Osteoblast (primary cell): ENCODE data around the gene PTCD2. TPM values are rescaled to one million over a fixed set of nuclear protein-coding genes. Genes with fewer than 3 reads are reported as not detected.
A peak's percentile ranks its signal among the peaks of the same experiment; 100 is the strongest.

Experiments used
- DNase-seq: peaks from one replicate; pipeline ENCODE4 v3.0.0; 2011; ENCODE audit warnings: low spot score, mixed read lengths; ENCODE audit not compliant: insufficient read length; ENCODE audit errors: missing footprints
- H2AFZ ChIP-seq: 2 replicates; pipeline ENCODE4 v1.6.0; 2011; ENCODE audit warnings: mild to moderate bottlenecking, low read length
- H3K27ac ChIP-seq: 2 replicates; pipeline ENCODE4 v1.5.1; 2011; ENCODE audit warnings: mild to moderate bottlenecking, low read depth, low read length, moderate library complexity
- H3K27me3 ChIP-seq: 2 replicates; pipeline ENCODE4 v1.6.0; 2012; ENCODE audit warnings: mild to moderate bottlenecking, control low read depth, inconsistent platforms, low read length, moderate library complexity; ENCODE audit not compliant: insufficient read depth
- H3K36me3 ChIP-seq: 2 replicates; pipeline ENCODE4 v1.5.1; 2011; ENCODE audit warnings: mild to moderate bottlenecking, low read length, control low read depth, moderate library complexity; ENCODE audit not compliant: insufficient read depth
- H3K4me1 ChIP-seq: 2 replicates; pipeline ENCODE4 v1.5.1; 2011; ENCODE audit warnings: mild to moderate bottlenecking, low read length, control low read depth, moderate library complexity; ENCODE audit not compliant: insufficient read depth
- H3K4me2 ChIP-seq: 2 replicates; pipeline ENCODE4 v1.6.0; 2011; ENCODE audit warnings: mild to moderate bottlenecking, low read length; ENCODE audit not compliant: insufficient read depth
- H3K4me3 ChIP-seq: fragments of 200-600 bp; sonication (generic); 3 replicates; pipeline ENCODE4 v1.5.1; 2012; ENCODE audit warnings: mild to moderate bottlenecking, low read length, inconsistent platforms; ENCODE audit not compliant: insufficient read depth
- H3K79me2 ChIP-seq: 2 replicates; pipeline ENCODE4 v1.6.0; 2012; ENCODE audit warnings: mild to moderate bottlenecking, low read length, control low read depth, inconsistent platforms; ENCODE audit not compliant: insufficient read depth
- H3K9me3 ChIP-seq: 2 replicates; pipeline ENCODE4 v1.5.1; 2011; ENCODE audit warnings: low read depth, low read length, control low read depth
- H4K20me1 ChIP-seq: 2 replicates; pipeline ENCODE4 v1.6.0; 2012; ENCODE audit warnings: mild to moderate bottlenecking, low read length, control low read depth; ENCODE audit not compliant: insufficient read depth
- CTCF ChIP-seq: IDR thresholded peaks from 2 replicates; pipeline ENCODE4 v1.5.1; 2011; ENCODE audit warnings: mild to moderate bottlenecking, low read depth, low read length, moderate library complexity; ENCODE audit errors: extremely low read depth
- total RNA-seq: library from RNA; depleted of rRNA; stranded (reverse); fragments of >200 nt; gene quantifications from 2 replicates; pipeline ENCODE4 v1.2.3, GENCODE V29; 2012

Gene PTCD2
- total RNA-seq = 8.3 and 9.4 TPM in 2 replicates

DNA sequence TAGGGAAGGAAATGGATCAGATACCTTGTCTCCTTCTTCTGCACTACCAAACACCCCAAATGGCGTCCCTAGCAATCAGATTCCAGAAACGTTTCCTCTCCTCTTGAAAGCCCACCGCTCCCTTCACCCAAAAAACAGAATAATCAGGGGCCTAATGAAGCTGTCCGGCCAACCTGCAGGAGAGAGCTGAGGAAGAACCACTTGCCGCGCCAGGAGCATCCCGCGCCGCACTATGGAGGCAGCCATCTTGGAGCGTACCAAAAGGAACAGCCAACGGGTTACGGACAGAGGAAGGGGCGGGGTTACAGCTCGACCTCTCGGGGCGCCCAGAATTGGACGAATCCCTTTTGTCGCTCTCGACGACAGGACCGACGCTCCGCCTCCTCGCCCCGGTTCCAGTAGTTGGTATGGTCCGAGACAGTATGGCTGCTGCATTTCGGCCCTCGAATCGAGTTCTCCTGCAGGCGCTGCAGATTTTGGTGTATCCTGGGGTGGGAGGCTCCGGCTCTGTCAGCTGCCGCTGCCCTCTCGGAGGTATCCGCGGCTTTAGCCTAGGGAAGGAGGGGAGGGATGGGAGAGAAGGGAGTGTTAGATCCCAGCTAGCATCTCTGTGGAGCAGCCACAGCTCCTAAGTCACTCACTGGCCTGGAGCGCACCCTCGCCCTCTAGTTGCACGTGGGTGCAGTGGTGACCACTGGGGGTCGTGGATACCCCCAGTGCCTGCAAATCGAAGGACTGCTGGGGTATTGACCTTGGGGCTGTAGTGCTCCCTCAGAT lies at the start of gene PTCD2, which contains the start of gene MRPS27:
PTCD2 (plus strand) TSS at position 398 of the 777 bp plus-strand sequence; CDS start at position 408, 10 bp downstream.
MRPS27 (minus strand) TSS at position 265 of the 777 bp plus-strand sequence; CDS start at position 246, 19 bp downstream.
- TF ChIP-seq CTCF = peak; percentile 19
- peak; percentile 97 for DNase-seq
- H3K36me3 ChIP-seq = peaks cover 15% of the 10 kb centered on the region
- H3K9me3 ChIP-seq = no peaks in the 10 kb centered on the region
- peak within 1 kb of the TSS; percentile 95 for H3K4me2 ChIP-seq
- peak within 1 kb of the TSS; percentile 82 for H3K4me3 ChIP-seq
- no peaks in the 10 kb centered on the region for H4K20me1 ChIP-seq
- peaks cover 51% of the 10 kb centered on the region for H3K79me2 ChIP-seq
- no peaks in the 10 kb centered on the region for H3K27me3 ChIP-seq
- H3K4me1 ChIP-seq = peaks cover 10% of the 10 kb centered on the region
- peak within 1 kb of the TSS; percentile 71 for H3K27ac ChIP-seq
- H2AFZ ChIP-seq = peak within 1 kb of the TSS; percentile 99

DNA sequence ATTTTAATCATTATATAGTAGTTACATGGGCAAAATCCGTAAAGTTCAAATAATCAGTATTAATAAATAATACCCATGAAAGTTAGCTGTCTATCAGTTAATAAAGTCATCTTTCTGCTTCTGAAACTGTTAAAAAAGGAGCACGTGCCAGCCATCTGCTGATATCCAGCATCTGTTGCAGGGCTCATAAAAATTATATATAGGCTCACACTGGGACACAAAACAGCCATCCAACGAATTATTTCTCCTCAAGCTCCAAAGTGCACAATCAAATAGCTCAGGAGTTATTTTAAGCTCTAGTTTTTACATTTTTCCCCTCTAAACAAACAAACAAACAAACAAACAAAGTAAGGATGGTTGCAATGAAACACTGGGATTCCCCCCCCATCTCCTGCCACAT lies 48.5 kb upstream of the PTCD2 start:
- no peak for TF ChIP-seq CTCF
- no peaks in the 10 kb centered on the region for H3K9me3 ChIP-seq
- H3K4me2 ChIP-seq = no peak overlapping the region
- H3K36me3 ChIP-seq = no peaks in the 10 kb centered on the region
- peaks cover 28% of the 10 kb centered on the region for H3K79me2 ChIP-seq
- H3K4me3 ChIP-seq = no peak overlapping the region
- no peaks in the 10 kb centered on the region for H4K20me1 ChIP-seq
- no peak overlapping the region for H2AFZ ChIP-seq
- no peak for DNase-seq
- H3K4me1 ChIP-seq = peaks cover 3% of the 10 kb centered on the region
- no peaks in the 10 kb centered on the region for H3K27me3 ChIP-seq
- H3K27ac ChIP-seq = no peak overlapping the region

- H3K36me3 ChIP-seq = no peaks in the 10 kb centered on the region
- no peak overlapping the region for H3K27ac ChIP-seq
- no peak for DNase-seq
- no peak overlapping the region for H3K4me2 ChIP-seq
- H3K79me2 ChIP-seq = peaks cover 28% of the 10 kb centered on the region
- no peaks in the 10 kb centered on the region for H3K9me3 ChIP-seq
- H2AFZ ChIP-seq = no peak overlapping the region
- H3K4me3 ChIP-seq = no peak overlapping the region
- TF ChIP-seq CTCF = no peak
- H4K20me1 ChIP-seq = no peaks in the 10 kb centered on the region
- peaks cover 3% of the 10 kb centered on the region for H3K4me1 ChIP-seq
- no peaks in the 10 kb centered on the region for H3K27me3 ChIP-seq
Observed at GRCh38 chr5:72272398-72272797, 47.8 kb upstream of the PTCD2 start.

- H3K79me2 ChIP-seq = peaks cover 32% of the 10 kb centered on the region
- DNase-seq = peak; percentile 4
- H3K27me3 ChIP-seq = no peaks in the 10 kb centered on the region
- no peaks in the 10 kb centered on the region for H4K20me1 ChIP-seq
- no peak overlapping the region for H3K4me3 ChIP-seq
- no peak for TF ChIP-seq CTCF
- H2AFZ ChIP-seq = no peak overlapping the region
- no peaks in the 10 kb centered on the region for H3K9me3 ChIP-seq
- no peaks in the 10 kb centered on the region for H3K36me3 ChIP-seq
- H3K4me2 ChIP-seq = no peak overlapping the region
- H3K4me1 ChIP-seq = peaks cover 3% of the 10 kb centered on the region
- H3K27ac ChIP-seq = no peak overlapping the region
Observed at GRCh38 chr5:72273547-72273946, 46.6 kb upstream of the PTCD2 start.
